CD4-positive, alpha-beta T cell treated with Interleukin-17A for 1 hour (primary cell): ENCODE data around the gene MAPK9.

ENCODE experiments used
- DNase-seq: peaks from one replicate; pipeline ENCODE4 v3.0.0-alpha.2; 2020

MAPK9 gene

DNA sequence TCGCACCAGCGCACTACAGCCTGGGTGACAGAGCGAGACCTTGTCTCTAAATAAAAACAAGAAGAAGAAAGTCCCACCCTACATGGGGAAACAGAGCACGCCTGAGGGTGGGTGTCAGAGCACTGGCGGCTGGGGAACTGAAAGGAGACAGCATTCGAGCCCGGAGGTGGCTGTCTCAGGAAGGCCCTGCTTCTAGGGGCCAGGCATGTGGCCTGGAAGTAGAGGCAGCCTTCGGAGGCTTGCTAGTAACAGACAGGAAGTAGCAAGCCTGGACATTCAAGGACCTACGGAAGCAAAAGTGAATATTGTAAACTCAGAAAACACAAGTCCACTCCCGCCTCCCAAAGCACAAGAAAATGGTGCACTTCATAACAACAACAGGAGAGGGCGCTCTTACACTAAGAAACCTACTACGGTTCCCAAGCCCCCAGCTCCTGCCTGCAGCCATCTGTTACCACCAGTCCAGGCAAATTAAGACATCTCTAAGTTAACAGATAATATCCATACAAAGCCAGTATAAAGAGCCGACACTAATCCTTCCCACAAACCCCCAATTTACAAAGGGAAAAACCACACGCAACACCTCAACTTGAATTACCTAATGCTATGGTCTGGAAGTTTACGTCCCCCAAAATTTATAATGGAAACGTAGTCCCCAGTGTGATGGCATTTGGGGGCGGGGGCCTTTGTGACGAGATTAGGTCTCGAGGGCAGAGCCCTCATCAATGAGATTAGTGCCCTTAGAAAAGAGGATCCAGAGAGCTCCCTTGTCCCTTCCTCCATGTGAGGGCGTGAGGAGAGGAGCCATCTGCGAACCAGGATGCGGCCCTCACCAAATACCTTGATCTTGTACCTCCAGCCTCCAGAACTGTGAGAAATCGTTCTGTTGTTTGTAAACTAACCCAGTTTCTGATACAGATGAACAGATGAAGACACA lies 90.6 kb downstream of the MAPK9 start:
- DNase-seq = no peak

DNA sequence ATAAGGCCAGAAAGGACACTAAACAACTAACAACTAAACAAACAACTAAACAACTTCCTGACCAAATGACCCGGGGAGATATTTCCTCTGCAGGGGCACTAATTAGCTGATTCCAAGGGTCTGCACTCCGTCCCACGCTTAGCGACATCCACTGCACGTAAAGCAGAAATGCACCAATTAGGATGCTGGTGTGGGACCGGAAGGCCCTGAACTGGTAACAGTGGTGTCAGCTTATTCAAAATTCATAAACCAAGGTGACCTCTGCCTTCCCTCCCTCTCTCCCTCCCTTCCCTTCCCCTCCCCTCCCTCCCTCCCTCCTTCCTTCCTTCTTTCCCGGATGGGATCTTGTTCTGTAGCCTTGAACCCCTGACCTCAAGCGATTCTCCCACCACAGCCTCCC lies 92.5 kb downstream of the MAPK9 start:
- no peak for DNase-seq

DNA sequence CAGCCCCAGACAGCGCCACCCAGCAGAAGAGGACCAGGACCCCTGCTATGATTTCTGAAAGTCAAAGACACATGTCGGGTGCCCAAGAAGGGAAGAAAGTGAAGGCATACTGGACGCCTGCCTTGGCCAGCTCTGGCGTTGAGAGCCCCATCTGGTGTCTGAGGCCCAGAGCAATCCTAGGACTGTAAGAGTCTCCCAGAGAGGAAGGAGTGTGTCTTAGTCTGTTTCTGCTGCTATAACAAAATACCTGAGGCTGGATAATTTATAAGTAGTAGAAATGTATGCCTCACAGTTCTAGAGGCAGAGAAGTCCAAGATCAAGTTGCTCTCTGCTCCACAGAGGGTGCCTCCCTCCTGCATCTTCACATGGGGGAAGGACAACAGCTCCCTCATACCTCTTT lies 93.7 kb downstream of the MAPK9 start:
- no peak for DNase-seq

DNA sequence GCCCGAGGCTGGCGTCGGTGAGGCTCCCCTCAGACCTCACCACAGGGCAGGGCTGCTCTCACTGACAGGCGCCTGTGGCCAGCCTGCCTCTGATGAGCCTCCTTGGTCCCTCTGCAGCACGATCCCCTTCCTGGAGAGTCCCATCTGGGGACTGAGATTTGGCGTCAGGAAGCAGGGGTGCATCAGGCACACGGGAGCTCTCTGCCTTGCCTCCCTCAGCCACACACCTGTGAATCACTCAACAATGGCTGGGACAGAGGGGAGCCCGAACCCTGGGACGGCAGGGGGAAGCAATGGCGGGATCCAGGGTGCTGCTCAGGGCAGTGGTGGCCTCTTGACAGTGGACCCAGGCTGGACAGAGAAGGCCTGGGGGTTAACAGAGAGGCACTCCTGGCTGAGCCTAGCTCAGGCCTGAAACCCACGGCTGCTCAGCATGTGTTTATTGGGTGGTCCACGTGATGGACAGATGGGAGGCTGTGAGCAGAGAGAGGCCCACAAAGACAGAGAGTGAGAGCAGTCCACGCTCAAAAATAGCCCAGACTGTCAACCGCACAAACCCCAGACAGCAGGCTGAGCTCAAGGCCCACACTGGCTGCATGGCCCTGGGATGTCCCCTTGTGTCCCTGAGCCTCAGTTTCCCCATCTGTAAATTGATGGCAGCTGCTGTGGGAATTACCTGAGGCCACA lies 94.7 kb downstream of the MAPK9 start:
- no peak for DNase-seq

DNA sequence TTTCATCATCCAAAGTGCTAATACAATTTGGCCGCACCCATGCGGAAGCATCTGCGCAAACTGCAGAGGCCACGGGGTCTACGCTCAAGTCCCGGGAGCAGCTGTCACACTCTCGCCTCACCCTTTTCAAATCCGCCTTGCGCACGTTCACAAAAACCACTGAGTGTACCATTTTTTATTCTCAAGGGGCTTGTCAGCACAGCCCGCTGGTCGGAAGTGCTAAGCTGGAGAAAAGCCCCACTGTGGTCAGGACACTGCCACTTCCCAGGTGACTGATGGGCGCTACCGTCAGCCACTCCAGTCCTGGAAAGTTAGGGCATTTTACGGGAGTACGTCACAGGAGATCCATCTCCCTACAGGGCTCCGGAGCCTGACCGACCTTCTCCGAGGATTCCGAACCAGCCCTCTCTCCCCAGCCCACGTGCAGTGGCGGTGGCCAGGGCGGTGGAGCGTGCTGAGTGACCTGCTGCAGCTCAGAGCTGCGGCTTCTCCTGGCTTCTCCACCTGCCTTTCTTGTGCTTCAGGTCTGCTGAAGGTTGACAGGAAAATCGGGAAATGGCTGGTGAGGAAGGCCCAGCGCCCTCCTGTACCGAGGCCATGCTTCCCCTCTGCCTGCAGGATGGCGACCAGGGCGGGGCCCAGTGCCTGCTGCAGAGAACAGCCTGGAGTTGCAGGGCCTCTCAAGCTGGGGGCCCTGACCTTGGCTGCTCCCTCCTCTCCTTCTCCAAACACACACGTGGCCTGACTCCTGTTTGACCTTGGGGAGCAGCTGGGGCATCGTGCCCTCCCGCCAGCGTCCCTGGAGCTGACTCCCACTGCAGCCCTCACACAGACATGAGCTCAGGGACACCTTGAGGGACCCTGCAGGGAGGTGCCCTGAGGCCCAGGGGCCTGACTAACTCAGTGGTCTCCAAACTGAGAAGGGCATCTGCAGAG lies 97.2 kb downstream of the MAPK9 start:
- DNase-seq = no peak

DNA sequence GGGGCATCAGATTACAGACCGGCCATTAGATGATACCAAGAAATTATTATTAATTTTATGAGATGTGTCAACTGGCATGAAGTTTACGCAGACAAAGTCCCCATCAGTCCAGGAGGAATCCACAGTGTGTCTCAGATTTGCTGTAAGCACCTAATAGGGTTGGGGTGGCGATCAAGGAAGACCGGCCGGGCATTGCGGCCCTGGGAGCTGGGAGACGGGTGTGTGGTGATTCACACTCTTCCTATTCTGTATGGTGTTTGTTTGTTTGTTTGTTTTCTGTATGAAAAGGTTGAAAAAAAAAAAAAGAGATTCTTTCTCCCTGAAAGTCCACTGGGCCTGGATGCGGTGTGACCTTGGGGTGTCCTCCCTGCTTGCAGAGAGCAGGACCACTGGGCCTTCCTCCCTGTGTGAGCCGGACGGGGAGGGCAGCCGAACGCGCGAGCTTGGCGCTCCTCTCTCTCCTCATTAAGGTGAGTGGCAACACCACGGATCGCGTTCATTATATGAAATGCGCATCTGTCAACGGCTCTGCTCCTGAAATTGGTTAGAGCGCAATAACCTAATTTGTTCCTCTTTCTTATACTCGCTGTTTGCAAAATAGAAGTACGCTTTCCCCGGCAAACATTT lies 98.0 kb downstream of the MAPK9 start:
- no peak for DNase-seq

DNA sequence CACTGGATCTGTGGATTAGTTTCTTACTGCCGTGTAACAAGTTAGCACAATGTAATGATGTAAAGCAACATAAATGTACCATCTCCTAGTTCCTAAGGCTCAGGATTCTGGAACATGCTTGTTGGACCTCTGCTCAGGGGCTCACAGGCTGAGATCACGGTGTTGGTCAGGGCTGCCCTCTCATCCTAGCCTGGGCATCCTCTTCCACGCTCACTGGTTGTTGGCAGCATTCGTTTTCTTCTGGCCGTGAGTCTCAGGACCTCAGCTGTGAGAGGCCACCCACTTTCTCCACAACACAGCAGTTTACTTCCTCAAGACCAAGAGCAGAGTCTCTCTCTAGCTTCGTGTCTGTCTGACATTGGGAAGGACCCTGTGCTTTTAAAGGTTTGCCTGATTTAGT lies 100.2 kb downstream of the MAPK9 start:
- DNase-seq = no peak

DNA sequence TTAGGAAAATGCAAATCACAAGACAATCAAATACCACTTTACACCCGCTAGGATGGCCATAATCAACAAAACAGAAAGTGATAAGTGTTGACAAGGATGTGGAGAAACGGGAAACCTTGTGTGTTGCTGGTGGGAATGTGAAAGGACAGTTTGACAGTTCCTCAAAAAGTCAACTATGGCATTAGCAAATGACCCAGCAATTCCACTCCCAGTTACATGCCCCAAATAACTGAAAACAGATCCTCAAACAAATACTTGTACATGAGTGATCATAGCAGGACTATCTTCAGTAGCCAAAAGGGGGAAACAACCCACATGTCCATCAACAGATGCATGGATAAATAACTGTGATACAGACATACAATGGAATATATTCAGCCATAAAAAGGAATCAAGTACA lies 104.1 kb downstream of the MAPK9 start:
- DNase-seq = no peak
